SK-N-SH treated with all-trans-retinoic acid at 6 μM for 48 hours (cell line): Measurements from ENCODE around the gene SASH1.

Experiments used
- ARNTL ChIP-seq: fragments of 450-650 bp; formaldehyde crosslinking; IDR thresholded peaks from 2 replicates; pipeline ENCODE4 v1.5.0; 2020; ENCODE audit warnings: low read depth, mild to moderate bottlenecking, moderate library complexity, borderline replicate concordance
- BACH2 ChIP-seq: fragments of 250-450 bp; sonication (Bioruptor Pico); IDR thresholded peaks from 2 replicates; pipeline ENCODE4 v1.9.0; 2021; ENCODE audit warnings: mild to moderate bottlenecking, borderline replicate concordance
- CREB5 ChIP-seq: fragments of 250-450 bp; sonication (Bioruptor Pico); IDR thresholded peaks from 2 replicates; pipeline ENCODE4 v1.5.1; 2020; ENCODE audit warnings: low read depth, mild to moderate bottlenecking, moderate library complexity
- GLIS3 ChIP-seq: fragments of 250-450 bp; sonication (Bioruptor Pico); IDR thresholded peaks from 2 replicates; pipeline ENCODE4 v1.5.0; 2020; ENCODE audit warnings: mild to moderate bottlenecking, moderate library complexity
- ISL1 ChIP-seq: fragments of 250-450 bp; sonication (Bioruptor Pico); IDR thresholded peaks from 2 replicates; pipeline ENCODE4 v2.1.2; 2022; ENCODE audit warnings: mild to moderate bottlenecking, moderate library complexity
- OSR1 ChIP-seq: fragments of 250-450 bp; sonication (Bioruptor Pico); IDR thresholded peaks from 2 replicates; pipeline ENCODE4 v1.8.0; 2022; ENCODE audit warnings: moderate library complexity, mild to moderate bottlenecking, inconsistent platforms
- PATZ1 ChIP-seq: fragments of 250-450 bp; sonication (Bioruptor Pico); IDR thresholded peaks from 2 replicates; pipeline ENCODE4 v1.8.0; 2020; ENCODE audit warnings: mild to moderate bottlenecking, moderate library complexity, borderline replicate concordance
- PPARA ChIP-seq: fragments of 250-450 bp; sonication (Bioruptor Pico); IDR thresholded peaks from 2 replicates; pipeline ENCODE4 v1.5.0; 2020; ENCODE audit warnings: mild to moderate bottlenecking, borderline replicate concordance
- TOX ChIP-seq: fragments of 250-450 bp; sonication (Bioruptor Pico); IDR thresholded peaks from 2 replicates; pipeline ENCODE4 v1.8.0; 2021; ENCODE audit warnings: mild to moderate bottlenecking, moderate library complexity, borderline replicate concordance
- TSHZ2 ChIP-seq: fragments of 250-450 bp; sonication (Bioruptor Pico); IDR thresholded peaks from 2 replicates; pipeline ENCODE4 v1.5.0; 2020; ENCODE audit warnings: mild to moderate bottlenecking, moderate library complexity
- ZFP3 ChIP-seq: fragments of 250-450 bp; sonication (Bioruptor Pico); IDR thresholded peaks from 2 replicates; pipeline ENCODE4 v1.5.0; 2020; ENCODE audit warnings: mild to moderate bottlenecking, moderate library complexity
- ZNF565 ChIP-seq: fragments of 450-650 bp; formaldehyde crosslinking; conservative IDR thresholded peaks from 2 replicates; pipeline ENCODE4 v1.5.0; 2020; ENCODE audit warnings: low read depth, mild to moderate bottlenecking, moderate library complexity
- ZNF70 ChIP-seq: fragments of 450-650 bp; formaldehyde crosslinking; IDR thresholded peaks from 2 replicates; pipeline ENCODE4 v1.5.0; 2020; ENCODE audit warnings: mild to moderate bottlenecking, moderate library complexity
- ZNF8 ChIP-seq: fragments of 450-650 bp; formaldehyde crosslinking; IDR thresholded peaks from 2 replicates; pipeline ENCODE4 v1.5.0; 2020; ENCODE audit warnings: mild to moderate bottlenecking, moderate library complexity

- TF ChIP-seq BACH2 (CRISPR knock-in tag) = no peak
- no peak for TF ChIP-seq ZFP3 (CRISPR knock-in tag)
- no peak for TF ChIP-seq GLIS3
- TF ChIP-seq TOX (CRISPR knock-in tag) = no peak
- no peak for TF ChIP-seq ZNF8 (CRISPR knock-in tag)
- TF ChIP-seq PATZ1 (CRISPR knock-in tag) = no peak
- no peak for TF ChIP-seq PPARA
- TF ChIP-seq TSHZ2 (CRISPR knock-in tag) = no peak
- TF ChIP-seq ZNF565 (CRISPR knock-in tag) = no peak
- no peak for TF ChIP-seq ARNTL (CRISPR knock-in tag)
- TF ChIP-seq CREB5 (CRISPR knock-in tag) = no peak
- TF ChIP-seq ZNF70 (CRISPR knock-in tag) = no peak
- TF ChIP-seq ISL1 = no peak
- TF ChIP-seq OSR1 (CRISPR knock-in tag) = no peak
These were observed 119.4 kb downstream of the SASH1 start for GRCh38 chr6:148461986-148462577.
